Thymus (tissue), 11 donors: ENCODE results near the gene NUDT7. TPM values are rescaled to one million over a fixed set of nuclear protein-coding genes. Genes with fewer than 3 reads are reported as not detected.

Experiments
- DNase-seq, 9 donors: peaks; one replicate each; pipeline ENCODE4 v3.0.0-alpha.2; 2013; ENCODE audit warnings: low spot score in 9 of 9, low read depth in 6 of 9, missing footprints in 1 of 9
- H3K27ac ChIP-seq, 2 donors: one replicate each; pipeline ENCODE4 v1.5.1; 2013; ENCODE audit warnings: control low read depth in 1 of 2, low read depth in 1 of 2, low read length in 1 of 2, mild to moderate bottlenecking in 1 of 2, moderate library complexity in 1 of 2
- H3K27me3 ChIP-seq, 2 donors: one replicate each; pipeline ENCODE4 v1.5.1; 2013; ENCODE audit warnings: low read length in 1 of 2; ENCODE audit not compliant: control insufficient read depth in 2 of 2, insufficient read depth in 1 of 2
- H3K36me3 ChIP-seq, 2 donors: one replicate each; pipeline ENCODE4 v1.5.1; 2013; ENCODE audit warnings: low read length in 1 of 2, mild to moderate bottlenecking in 1 of 2, moderate library complexity in 1 of 2; ENCODE audit not compliant: control insufficient read depth in 2 of 2, insufficient read depth in 2 of 2
- H3K4me1 ChIP-seq, 2 donors: one replicate each; pipeline ENCODE4 v1.5.1; 2013; ENCODE audit warnings: low read length in 2 of 2; ENCODE audit not compliant: control insufficient read depth in 2 of 2, insufficient read depth in 2 of 2
- H3K4me3 ChIP-seq, 2 donors: one replicate each; pipeline ENCODE4 v1.5.1; 2013; ENCODE audit warnings: low read length in 2 of 2, control low read depth in 1 of 2, mild to moderate bottlenecking in 1 of 2
- H3K9me3 ChIP-seq, 2 donors: one replicate each; pipeline ENCODE4 v1.5.1; 2013; ENCODE audit warnings: low read length in 1 of 2, mild to moderate bottlenecking in 1 of 2; ENCODE audit not compliant: control insufficient read depth in 2 of 2, insufficient read depth in 1 of 2
- WGBS: extraction: QIAGEN DNeasy Blood & Tissue Kit; methylation state at CpG from one replicate; pipeline ENCODE4 v1.1.7; 2013; 5-methylcytosine and 5-hydroxymethylcytosine counted together
- polyA plus RNA-seq: library from polyadenylated mRNA; stranded (reverse); fragments of 200-250 nt; gene quantifications from one replicate; pipeline ENCODE4 v1.2.3, GENCODE V29; 2013
- total RNA-seq: library from RNA; stranded (reverse); fragments of 120-200 nt; gene quantifications from one replicate; pipeline ENCODE4 v1.2.4, GENCODE V29; 2013
- donor health status: healthy.

The NUDT7 gene
- total and polyA plus RNA-seq, 2 donors = 7.9 to 20.5 TPM

DNA sequence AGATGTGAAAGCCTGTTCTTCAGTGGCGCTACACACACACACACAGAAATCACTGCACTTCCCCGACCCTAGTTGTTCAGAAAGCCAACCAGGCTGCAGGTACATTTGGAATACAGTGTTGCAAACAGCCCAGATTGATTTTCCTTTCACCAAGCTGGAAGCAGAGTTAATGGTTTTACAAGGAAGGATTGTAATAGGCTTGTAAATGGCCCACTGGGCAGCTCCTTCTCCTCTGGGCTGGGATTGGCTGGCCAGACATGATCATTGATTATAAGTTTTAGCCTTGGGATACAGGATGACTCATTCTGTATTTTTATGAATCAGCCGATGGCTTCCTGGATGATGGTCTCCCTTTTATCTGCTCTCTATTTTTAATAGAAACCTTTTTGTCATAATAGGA lies 68.6 kb downstream of the NUDT7 start:
- H3K27me3 ChIP-seq = peaks cover 41 to 42% of the 10 kb centered on the region in 2 donors
- no peak overlapping the region for H3K4me3 ChIP-seq
- 83% methylated on average over 3 of the region's 3 CpGs for WGBS
- no peaks in the 10 kb centered on the region for H3K36me3 ChIP-seq
- H3K9me3 ChIP-seq = no peaks in the 10 kb centered on the region
- no peak for DNase-seq
- H3K27ac ChIP-seq = no peak overlapping the region
- H3K4me1 ChIP-seq = no peaks in the 10 kb centered on the region

Other genes with a start within 250 kb of the NUDT7 start
- 0.24 TPM for gene VAT1L, start 66.0 kb downstream of the NUDT7 start, total RNA-seq
- gene VAT1L, start 66.0 kb downstream of the NUDT7 start, polyA plus RNA-seq = 0.34 TPM